B cell (primary cell): ENCODE results near the gene WASF2. TPM values are rescaled to one million over a fixed set of nuclear protein-coding genes. Genes with fewer than 3 reads are reported as not detected.

Experiments used
- ATAC-seq: fragments of 200-7000 bp; cut with Tn5 transposase; one replicate; pipeline ENCODE4 v1.10.0; 2021; ENCODE audit warnings: low read depth, mild to moderate bottlenecking, moderate number of reproducible peaks, moderate library complexity
- CTCF ChIA-PET: fragments of 350-600 bp; sonication (Branson Sonifier 250); formaldehyde crosslinking; loops from one replicate; lab custom pipeline; 2021; ENCODE audit warnings: antibody characterized with exemption, inconsistent platforms; lab: Charles Lee
- POLR2A ChIA-PET: fragments of 350-600 bp; sonication (Branson Sonifier 250); formaldehyde crosslinking; loops from one replicate; lab custom pipeline; 2021; ENCODE audit warnings: antibody characterized with exemption; lab: Charles Lee
- DNase-seq: peaks from one replicate; pipeline ENCODE4 v3.0.0; 2013
- H2AFZ ChIP-seq: 2 replicates; pipeline ENCODE4 v1.6.1; 2012; ENCODE audit warnings: mild to moderate bottlenecking, low read depth, low read length; ENCODE audit not compliant: insufficient read depth, poor library complexity, severe bottlenecking
- H3K27ac ChIP-seq, 2 donors: 1 replicate in 1 of 2; 2 replicates in 1 of 2; pipeline ENCODE4 v1.5.1; 2012 to 2013; ENCODE audit warnings: low read length in 2 of 2, mild to moderate bottlenecking in 2 of 2, moderate library complexity in 1 of 2
- H3K27me3 ChIP-seq, 4 experiments: fragments of 200-600 bp in 1 of 4; sonication (generic) in 1 of 4; replicated peaks in 1 of 4; 1 replicate in 2 of 4; 2 replicates in 2 of 4; pipeline versions ENCODE4 v1.6.1 to v1.7.0; 2013 to 2016; ENCODE audit warnings: low read length in 3 of 4, mild to moderate bottlenecking in 2 of 4, mixed read lengths in 1 of 4, moderate library complexity in 1 of 4; ENCODE audit not compliant: insufficient read depth in 4 of 4, control insufficient read depth in 3 of 4; ENCODE audit errors: control extremely low read depth in 1 of 4
- H3K36me3 ChIP-seq, 2 experiments: replicated peaks in 1 of 2; 1 replicate in 1 of 2; 2 replicates in 1 of 2; pipeline versions ENCODE4 v1.6.1 to v1.7.1; 2013; ENCODE audit warnings: low read length in 1 of 2; ENCODE audit not compliant: insufficient read depth in 2 of 2, control insufficient read depth in 1 of 2; ENCODE audit errors: control extremely low read depth in 1 of 2, extremely low read depth in 1 of 2
- H3K4me1 ChIP-seq, 2 donors: fragments of 200-600 bp in 1 of 2; sonication (generic) in 1 of 2; 1 replicate in 1 of 2; 2 replicates in 1 of 2; pipeline versions ENCODE4 v1.5.1 to v1.6.1; 2013 to 2017; ENCODE audit warnings: low read length in 2 of 2; ENCODE audit not compliant: control insufficient read depth in 2 of 2, insufficient read depth in 2 of 2
- H3K4me2 ChIP-seq: replicated peaks from 2 replicates; pipeline ENCODE3; 2012; ENCODE audit warnings: mild to moderate bottlenecking, low read depth, low read length; ENCODE audit not compliant: poor library complexity, severe bottlenecking
- H3K4me3 ChIP-seq, 5 experiments: fragments of 200-600 bp in 1 of 5; sonication (generic) in 1 of 5; 1 replicate in 3 of 5; 2 replicates in 2 of 5; pipeline versions ENCODE4 v1.5.1 to v1.7.0; 2011 to 2016; ENCODE audit warnings: low read length in 4 of 5, mild to moderate bottlenecking in 4 of 5, low read depth in 2 of 5, control low read depth in 1 of 5, moderate library complexity in 1 of 5; ENCODE audit not compliant: insufficient read depth in 1 of 5; ENCODE audit errors: control extremely low read depth in 1 of 5, extremely low read depth in 1 of 5
- H3K79me2 ChIP-seq: fragments of 200-600 bp; sonication (generic); one replicate; pipeline ENCODE4 v1.6.0; 2016; ENCODE audit warnings: low read length; ENCODE audit not compliant: control insufficient read depth, insufficient read depth
- H3K9ac ChIP-seq: fragments of 200-600 bp; sonication (generic); 2 replicates; pipeline ENCODE4 v1.6.1; 2017; ENCODE audit warnings: mild to moderate bottlenecking, low read length, moderate library complexity
- H3K9me3 ChIP-seq, 3 donors: one replicate each; pipeline versions ENCODE4 v1.6.1 to v1.7.1; 2013; ENCODE audit warnings: low read length in 2 of 3; ENCODE audit not compliant: control insufficient read depth in 2 of 3, insufficient read depth in 1 of 3; ENCODE audit errors: control extremely low read depth in 1 of 3
- H4K20me1 ChIP-seq: 2 replicates; pipeline ENCODE4 v1.6.0; 2012; ENCODE audit warnings: mild to moderate bottlenecking, low read length; ENCODE audit not compliant: insufficient read depth, control insufficient read depth, poor library complexity, severe bottlenecking
- H3K27ac Mint-ChIP-seq: one replicate; pipeline ENCODE4 v1.8.0; 2021; ENCODE audit warnings: mixed read lengths
- H3K27me3 Mint-ChIP-seq: one replicate; pipeline ENCODE4 v1.8.0; 2021; ENCODE audit warnings: mixed read lengths
- H3K4me1 Mint-ChIP-seq: one replicate; pipeline ENCODE4 v1.8.0; 2021; ENCODE audit warnings: mixed read lengths
- H3K4me3 Mint-ChIP-seq: one replicate; pipeline ENCODE4 v1.8.0; 2021; ENCODE audit warnings: mixed read lengths
- H3K9me3 Mint-ChIP-seq: one replicate; pipeline ENCODE4 v1.8.0; 2022; ENCODE audit warnings: mixed read lengths; ENCODE audit not compliant: insufficient read depth
- EZH2 ChIP-seq: IDR thresholded peaks from 2 replicates; pipeline ENCODE4 v1.6.1; 2012; ENCODE audit warnings: borderline replicate concordance, low read depth, mild to moderate bottlenecking, moderate library complexity, low read length; ENCODE audit not compliant: insufficient read depth, poor library complexity, severe bottlenecking
- WGBS: methylation state at CpG from one replicate; pipeline ENCODE4 v1.1.5; 2013; ENCODE audit warnings: missing lambda C conversion rate; ENCODE audit not compliant: insufficient coverage; 5-methylcytosine and 5-hydroxymethylcytosine counted together
- intact Hi-C: fragments of 100-400 bp; cut with micrococcal nuclease; formaldehyde crosslinking; loops from one replicate; pipeline ENCODE4 v1.10.0; 2022
- polyA plus RNA-seq: library from polyadenylated mRNA; depleted of rRNA; stranded (reverse); fragments of >200 nt; gene quantifications from 2 replicates; pipeline ENCODE4 v1.2.3, GENCODE V29; 2012
- total RNA-seq, 2 donors: library from RNA; stranded (reverse); fragments of 120-200 nt in 1 of 2; gene quantifications; 1 replicate in 1 of 2; 2 replicates in 1 of 2; pipeline versions ENCODE4 v1.2.3 to v1.2.4, GENCODE V29; 2013 to 2022
- TF ChIP-seq, protein P1 (sequence below): fragments of 200-600 bp; IDR thresholded peaks from one replicate; pipeline ENCODE4 v1.8.0; 2022; ENCODE audit warnings: antibody characterized with exemption, mild to moderate bottlenecking

Gene WASF2
- total and polyA plus RNA-seq, 2 donors (not counting 1 experiment from before 2014, with no cell fraction given) = 67.4 to 169 TPM

DNA sequence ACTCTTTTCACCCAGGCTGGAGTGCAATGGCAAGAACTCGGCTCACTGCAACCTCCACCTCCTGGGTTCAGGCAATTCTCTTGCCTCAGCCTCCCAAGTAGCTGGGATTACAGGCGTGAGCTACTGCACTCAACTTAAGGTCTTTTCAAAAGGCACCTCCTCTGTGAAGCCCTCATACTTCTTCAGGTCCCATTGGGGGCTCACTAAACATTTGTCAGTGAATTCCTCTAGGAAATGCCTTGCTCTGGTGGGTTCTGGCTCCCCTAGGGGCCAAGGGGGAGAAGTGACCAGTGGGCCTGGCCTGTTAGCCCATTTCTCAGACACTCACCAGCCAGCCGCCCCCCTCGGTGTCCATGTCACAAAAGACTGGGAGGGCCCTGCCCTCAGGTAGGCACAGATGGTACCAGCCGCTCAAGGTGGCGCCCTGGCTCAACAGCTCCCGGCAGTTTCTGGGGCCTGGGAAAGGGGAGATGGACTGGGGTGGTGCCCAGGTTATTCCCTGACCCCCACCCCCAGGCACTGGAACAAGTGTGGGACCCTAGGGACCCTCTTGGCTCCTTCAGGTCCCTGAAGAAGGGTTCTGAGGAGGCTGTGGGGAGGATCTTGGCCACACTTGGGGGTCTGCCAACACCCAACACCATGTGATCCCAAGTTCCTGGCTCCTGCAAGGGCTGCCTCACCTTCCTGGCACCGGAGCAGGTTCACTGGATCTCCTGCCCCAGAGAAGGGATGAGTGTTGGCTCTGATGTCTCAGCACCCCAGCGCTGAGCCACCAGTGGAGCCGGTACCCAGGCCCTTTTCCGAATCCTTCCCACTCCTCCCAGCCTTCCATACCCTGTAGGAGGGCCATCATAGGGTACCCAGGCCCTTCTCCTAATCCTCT is 116.9 kb downstream of the WASF2 start:
- H3K4me2 ChIP-seq = no peak overlapping the region
- ATAC-seq (no peak), DNase-seq (no peak)
- Mint-ChIP-seq H3K27me3 (no peaks in the 10 kb centered on the region), H3K4me3 (no peak overlapping the region), H3K4me1 (peaks cover 38% of the 10 kb centered on the region), H3K9me3 (no peaks in the 10 kb centered on the region), H3K27ac (no peak overlapping the region)
- no peaks in the 10 kb centered on the region for H3K36me3 ChIP-seq
- H3K9me3 ChIP-seq = no peaks in the 10 kb centered on the region
- H4K20me1 ChIP-seq = no peaks in the 10 kb centered on the region
- intact Hi-C loops = no loop called here
- no peak overlapping the region for H2AFZ ChIP-seq
- H3K9ac ChIP-seq = no peak overlapping the region
- H3K27me3 ChIP-seq = no peaks in the 10 kb centered on the region
- WGBS = 95% methylated on average over 10 of the region's 11 CpGs
- TF ChIP-seq EZH2 = no peak
- TF ChIP-seq, protein P1, sequence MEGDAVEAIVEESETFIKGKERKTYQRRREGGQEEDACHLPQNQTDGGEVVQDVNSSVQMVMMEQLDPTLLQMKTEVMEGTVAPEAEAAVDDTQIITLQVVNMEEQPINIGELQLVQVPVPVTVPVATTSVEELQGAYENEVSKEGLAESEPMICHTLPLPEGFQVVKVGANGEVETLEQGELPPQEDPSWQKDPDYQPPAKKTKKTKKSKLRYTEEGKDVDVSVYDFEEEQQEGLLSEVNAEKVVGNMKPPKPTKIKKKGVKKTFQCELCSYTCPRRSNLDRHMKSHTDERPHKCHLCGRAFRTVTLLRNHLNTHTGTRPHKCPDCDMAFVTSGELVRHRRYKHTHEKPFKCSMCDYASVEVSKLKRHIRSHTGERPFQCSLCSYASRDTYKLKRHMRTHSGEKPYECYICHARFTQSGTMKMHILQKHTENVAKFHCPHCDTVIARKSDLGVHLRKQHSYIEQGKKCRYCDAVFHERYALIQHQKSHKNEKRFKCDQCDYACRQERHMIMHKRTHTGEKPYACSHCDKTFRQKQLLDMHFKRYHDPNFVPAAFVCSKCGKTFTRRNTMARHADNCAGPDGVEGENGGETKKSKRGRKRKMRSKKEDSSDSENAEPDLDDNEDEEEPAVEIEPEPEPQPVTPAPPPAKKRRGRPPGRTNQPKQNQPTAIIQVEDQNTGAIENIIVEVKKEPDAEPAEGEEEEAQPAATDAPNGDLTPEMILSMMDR = no peak
- H3K27ac ChIP-seq = no peak overlapping the region
- H3K79me2 ChIP-seq = no peaks in the 10 kb centered on the region
- POLR2A ChIA-PET = interaction anchor here (0.6 kb wide), 1 partner anchor 252 kb away, joined by 3 read pairs; no protein-coding TSS in a partner anchor
- H3K4me3 ChIP-seq = no peak overlapping the region
- CTCF ChIA-PET = interaction anchor here (0.8 to 8.5 kb wide), 3 partner anchors 16 to 93 kb away, joined by 3 to 74 read pairs (median 8); no protein-coding TSS in a partner anchor
- H3K4me1 ChIP-seq = peaks cover 23 to 47% of the 10 kb centered on the region in 2 donors
